Activated naive CD8-positive, alpha-beta T cell treated with anti-CD3 and anti-CD28 coated beads for 36 hours (primary cell): ENCODE results near the gene ADGRA1. TPM values are rescaled to one million over a fixed set of nuclear protein-coding genes. Genes with fewer than 3 reads are reported as not detected.
A peak's percentile ranks its signal among the peaks of the same experiment; 100 is the strongest.

ENCODE experiments used
- DNase-seq: peaks from one replicate; pipeline ENCODE4 v3.0.0; 2021
- H3K27ac Mint-ChIP-seq: one replicate; pipeline ENCODE4 v1.8.0; 2022; ENCODE audit warnings: mild to moderate bottlenecking, moderate library complexity, mixed read lengths
- H3K27me3 Mint-ChIP-seq: one replicate; pipeline ENCODE4 v1.8.0; 2022; ENCODE audit warnings: mild to moderate bottlenecking, mixed read lengths
- H3K36me3 Mint-ChIP-seq: one replicate; pipeline ENCODE4 v1.8.0; 2021; ENCODE audit warnings: mild to moderate bottlenecking, mixed read lengths
- H3K4me1 Mint-ChIP-seq: one replicate; pipeline ENCODE4 v1.8.0; 2021; ENCODE audit warnings: mixed read lengths
- H3K4me3 Mint-ChIP-seq: one replicate; pipeline ENCODE4 v1.8.0; 2022; ENCODE audit warnings: mild to moderate bottlenecking, moderate library complexity, mixed read lengths
- H3K9me3 Mint-ChIP-seq: one replicate; pipeline ENCODE4 v1.8.0; 2022; ENCODE audit warnings: mixed read lengths
- total RNA-seq, 2 experiments: library from RNA; stranded (reverse); gene quantifications; one replicate each; pipeline ENCODE4 v1.2.3, GENCODE V29; 2021

The ADGRA1 gene
- total RNA-seq, 2 experiments from 2014 or later: not detected

DNA sequence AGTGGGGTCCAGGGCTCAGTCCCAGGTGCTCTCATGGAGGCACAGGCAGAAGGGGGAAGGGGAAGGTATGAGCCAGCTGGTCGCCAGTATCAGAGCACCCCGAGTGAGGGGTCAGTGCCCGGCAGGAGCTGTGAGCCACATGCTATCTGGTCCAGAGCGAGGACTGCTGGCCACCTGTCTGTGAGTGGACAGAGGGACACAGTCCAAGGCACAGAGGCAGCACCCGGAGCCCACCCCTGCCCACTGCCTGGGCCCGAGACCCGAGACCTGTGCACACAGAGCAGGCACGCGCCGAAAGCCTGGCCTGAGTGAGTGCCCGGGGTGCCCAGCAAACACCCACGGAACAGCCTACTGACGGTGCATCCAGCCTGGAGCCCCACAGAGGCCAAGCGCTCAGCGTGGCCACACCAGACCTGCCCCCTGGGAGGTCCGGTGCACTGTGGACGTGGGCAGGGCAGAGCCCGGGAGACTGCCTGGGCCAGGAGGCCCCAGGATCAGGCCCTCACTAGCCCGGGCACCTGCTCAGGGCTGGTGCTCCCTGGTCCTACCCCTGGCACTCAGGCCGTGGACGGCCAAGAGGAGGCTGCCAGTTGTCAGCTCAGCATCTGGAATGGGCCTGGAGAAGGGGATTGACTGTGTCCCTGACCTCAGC is 29.4 kb downstream of the ADGRA1 start:
- Mint-ChIP-seq H3K27me3 (no peaks in the 10 kb centered on the region), H3K27ac (no peak overlapping the region), H3K9me3 (no peaks in the 10 kb centered on the region), H3K4me3 (no peak overlapping the region), H3K4me1 (no peaks in the 10 kb centered on the region), H3K36me3 (no peaks in the 10 kb centered on the region)
- no peak for DNase-seq

DNA sequence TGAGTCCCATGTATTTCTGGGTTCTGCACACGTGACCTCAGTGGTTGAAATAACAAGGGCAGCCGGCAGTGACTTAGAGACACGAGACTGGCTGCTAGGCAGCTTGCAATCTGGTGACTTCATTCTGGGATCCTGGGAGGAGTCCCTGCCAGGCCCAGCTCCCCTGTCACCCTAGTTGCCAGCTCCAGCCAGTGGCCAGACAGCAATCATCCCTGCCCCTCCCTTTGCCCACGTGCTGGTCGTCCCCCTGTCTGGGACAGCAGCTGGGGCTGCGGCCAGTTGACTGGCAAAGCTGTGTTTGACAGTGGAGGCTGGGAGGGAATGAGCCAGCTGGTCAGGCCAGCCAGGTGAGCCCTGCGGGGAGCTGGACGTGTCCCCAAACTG is 30.0 kb downstream of the ADGRA1 start:
- Mint-ChIP-seq H3K27me3 (peaks cover 2% of the 10 kb centered on the region), H3K4me1 (no peaks in the 10 kb centered on the region), H3K9me3 (no peaks in the 10 kb centered on the region), H3K4me3 (no peak overlapping the region), H3K36me3 (no peaks in the 10 kb centered on the region), H3K27ac (no peak overlapping the region)
- DNase-seq: no peak

DNA sequence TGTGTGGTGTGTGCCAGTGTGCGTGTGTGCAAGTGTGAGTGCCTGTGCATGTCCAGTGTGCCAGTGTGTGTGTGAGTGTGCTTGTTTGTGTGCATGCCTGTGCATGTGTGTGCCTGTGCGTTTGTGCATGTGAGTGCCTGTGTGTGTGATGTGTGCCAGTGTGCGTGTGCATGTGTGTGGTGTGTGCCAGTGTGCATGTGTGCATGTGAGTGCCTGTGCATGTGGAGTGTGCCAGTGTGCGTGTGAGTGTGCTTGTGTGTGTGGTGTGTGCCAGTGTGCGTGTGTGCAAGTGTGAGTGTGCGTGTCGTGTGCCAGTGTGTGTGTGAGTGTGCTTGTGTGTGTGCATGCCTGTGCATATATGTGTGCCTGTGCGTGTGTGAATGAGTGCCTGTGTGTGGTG is 33.8 kb downstream of the ADGRA1 start:
- Mint-ChIP-seq H3K9me3 (no peaks in the 10 kb centered on the region), H3K27ac (no peak overlapping the region), H3K36me3 (no peaks in the 10 kb centered on the region), H3K4me1 (peaks cover 7% of the 10 kb centered on the region), H3K27me3 (peaks cover 30% of the 10 kb centered on the region), H3K4me3 (no peak overlapping the region)
- DNase-seq: no peak

DNA sequence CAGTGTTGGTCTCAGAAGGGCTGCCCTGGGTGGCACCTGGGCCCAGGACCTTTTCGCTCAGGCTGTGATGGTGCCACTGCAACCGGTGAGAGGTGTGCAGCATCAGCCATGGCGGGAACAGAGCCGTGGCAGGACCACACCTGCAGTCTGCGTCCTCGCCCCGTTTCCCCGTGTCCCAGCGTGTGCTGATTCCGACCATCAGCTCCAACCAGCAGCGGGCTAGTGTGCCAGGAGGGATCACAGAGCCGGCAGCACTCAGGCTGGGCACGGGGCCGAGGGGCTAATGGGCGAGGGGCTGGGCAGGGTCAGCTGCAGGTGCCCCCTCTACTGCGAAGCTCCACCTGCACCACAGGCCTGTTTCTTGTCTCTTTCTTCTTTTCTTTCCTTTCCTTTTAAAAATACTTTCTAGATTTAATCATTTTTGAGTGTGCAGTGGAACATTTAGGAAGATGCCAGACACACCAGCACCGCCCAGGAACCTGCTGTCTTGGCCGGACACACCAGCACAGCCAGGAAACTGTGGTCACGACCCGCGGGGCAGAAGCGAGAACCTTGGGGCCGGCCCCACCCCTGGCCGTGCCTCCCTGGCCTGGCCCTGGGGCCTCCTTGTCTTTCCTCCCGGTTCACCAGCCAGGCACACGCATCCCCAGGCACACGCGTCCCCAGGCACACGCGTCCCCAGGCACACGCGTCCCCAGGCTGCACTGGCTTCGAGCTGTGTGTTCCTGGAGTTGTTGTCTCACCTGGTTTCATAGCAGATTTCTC is 34.6 kb downstream of the ADGRA1 start:
- Mint-ChIP-seq H3K36me3 (no peaks in the 10 kb centered on the region), H3K4me3 (no peak overlapping the region), H3K9me3 (no peaks in the 10 kb centered on the region), H3K27ac (no peak overlapping the region), H3K27me3 (peaks cover 30% of the 10 kb centered on the region), H3K4me1 (peaks cover 7% of the 10 kb centered on the region)
- DNase-seq: no peak

DNA sequence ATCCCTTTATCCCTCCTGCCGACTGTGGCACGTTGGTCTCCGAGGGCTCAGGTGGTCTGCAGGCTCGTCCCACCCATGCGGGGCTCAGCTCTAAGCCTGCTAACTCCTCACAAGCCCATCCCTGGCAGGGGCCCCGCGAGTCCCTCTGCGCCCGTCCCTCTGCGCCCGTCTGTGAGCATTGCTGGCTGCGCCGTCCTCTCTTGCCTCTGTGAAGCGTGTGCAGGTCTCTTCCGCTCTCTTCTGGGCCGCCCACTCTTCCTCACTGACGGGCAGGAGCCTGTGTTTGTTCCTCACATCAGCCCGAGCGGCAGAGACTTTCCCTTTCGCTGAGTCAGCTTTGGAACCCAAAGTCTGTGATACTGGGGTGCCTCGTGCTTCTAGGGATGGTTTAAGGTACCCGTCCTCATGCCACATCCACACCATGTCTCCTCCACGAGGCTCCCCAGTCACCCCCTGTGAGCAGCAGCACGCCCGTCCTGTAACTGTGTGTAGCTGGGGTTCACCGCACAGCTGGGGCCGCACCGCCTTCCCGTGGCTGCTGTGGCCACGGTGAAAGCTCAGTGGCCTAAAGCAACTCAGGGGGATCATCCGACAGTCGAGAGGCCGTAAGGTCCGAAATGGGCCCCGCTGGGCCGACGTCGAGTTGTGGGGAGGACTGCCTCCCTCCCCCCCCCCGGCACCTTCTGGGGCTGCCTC is 35.5 kb downstream of the ADGRA1 start:
- H3K9me3 Mint-ChIP-seq: no peaks in the 10 kb centered on the region
- peaks cover 30% of the 10 kb centered on the region for H3K27me3 Mint-ChIP-seq
- no peak overlapping the region for H3K4me3 Mint-ChIP-seq
- peaks cover 7% of the 10 kb centered on the region for H3K4me1 Mint-ChIP-seq
- no peaks in the 10 kb centered on the region for H3K36me3 Mint-ChIP-seq
- no peak overlapping the region for H3K27ac Mint-ChIP-seq
- peak; percentile 48 for DNase-seq

DNA sequence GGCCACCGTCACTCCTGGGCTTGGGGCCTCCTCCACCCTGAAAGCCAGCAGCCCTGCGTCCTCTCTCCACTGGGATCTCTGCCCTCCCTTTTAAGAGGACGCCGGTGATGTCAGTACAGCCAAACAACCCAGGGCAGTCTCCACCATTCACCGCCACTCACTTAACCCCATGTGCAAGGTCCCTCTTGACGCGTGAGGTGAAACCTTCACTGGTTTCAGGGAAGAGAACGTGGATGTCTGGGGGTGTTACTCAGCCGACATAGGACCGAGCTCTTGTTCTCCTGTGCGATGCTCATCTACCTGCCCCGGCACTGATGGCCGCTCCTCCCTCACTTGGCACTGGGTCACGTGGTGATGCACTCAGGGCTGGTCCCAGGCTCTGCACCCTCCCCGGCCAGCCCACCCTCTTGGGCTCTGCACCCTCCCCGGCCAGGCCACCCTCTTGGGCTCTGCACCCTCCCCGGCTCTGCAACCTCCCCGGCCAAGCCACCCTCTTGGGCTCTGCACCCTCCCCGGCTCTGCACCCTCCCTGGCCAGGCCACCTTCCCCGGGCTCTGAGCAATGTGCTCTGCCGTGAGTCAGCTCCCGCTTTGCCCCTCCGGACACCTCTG is 36.1 kb downstream of the ADGRA1 start:
- H3K36me3 Mint-ChIP-seq: no peaks in the 10 kb centered on the region
- no peak overlapping the region for H3K4me3 Mint-ChIP-seq
- peaks cover 7% of the 10 kb centered on the region for H3K4me1 Mint-ChIP-seq

DNA sequence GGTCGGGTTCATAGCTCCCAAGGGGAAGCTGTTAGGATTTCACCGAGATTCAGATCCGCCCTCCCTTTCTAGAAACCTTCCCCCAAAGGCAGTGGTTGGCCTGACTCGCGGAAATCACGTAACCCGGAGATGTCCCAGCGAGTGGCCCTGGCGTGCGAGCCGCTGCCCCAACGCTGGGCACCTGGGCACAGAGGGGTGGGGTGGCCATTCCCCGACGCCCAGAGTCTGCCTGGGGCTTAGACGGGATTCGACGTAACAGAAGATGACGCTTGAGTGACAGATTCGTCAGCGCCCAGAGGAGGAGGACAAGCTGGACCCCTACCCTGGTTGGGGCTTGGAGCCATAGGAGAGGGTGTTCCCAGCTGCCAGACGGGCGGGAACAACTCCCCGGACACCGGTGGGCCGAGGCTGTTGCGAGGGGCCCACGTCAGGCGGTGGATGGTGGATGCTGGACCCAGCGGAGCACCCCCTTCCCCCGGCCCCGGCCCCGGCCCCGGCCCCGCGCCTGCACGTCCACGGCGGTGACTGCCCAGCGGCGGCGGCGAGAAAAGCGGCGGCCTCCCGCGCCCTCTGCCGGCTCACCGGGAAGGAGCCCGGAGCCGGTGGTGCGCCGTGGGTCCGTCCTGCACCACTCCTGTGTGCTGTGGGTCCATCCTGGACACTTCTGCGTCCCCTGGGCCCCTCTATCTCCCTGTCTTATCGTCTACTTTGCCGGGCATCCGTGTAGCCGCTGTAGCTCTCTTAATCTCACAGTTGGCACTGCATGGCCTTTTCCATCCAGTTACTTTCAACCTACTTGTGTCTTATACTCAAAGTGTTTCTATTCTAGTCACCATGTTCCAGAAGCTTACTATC is 36.9 kb downstream of the ADGRA1 start:
- Mint-ChIP-seq H3K9me3 (no peaks in the 10 kb centered on the region), H3K36me3 (no peaks in the 10 kb centered on the region), H3K27ac (no peak overlapping the region), H3K27me3 (peaks cover 30% of the 10 kb centered on the region), H3K4me3 (no peak overlapping the region), H3K4me1 (peaks cover 7% of the 10 kb centered on the region)
- DNase-seq: peak; percentile 41

More for the DNA sequence above, 36.1 kb downstream of the ADGRA1 start:
- Mint-ChIP-seq H3K27me3 (peaks cover 30% of the 10 kb centered on the region), H3K9me3 (no peaks in the 10 kb centered on the region), H3K27ac (no peak overlapping the region)
- DNase-seq: no peak

DNA sequence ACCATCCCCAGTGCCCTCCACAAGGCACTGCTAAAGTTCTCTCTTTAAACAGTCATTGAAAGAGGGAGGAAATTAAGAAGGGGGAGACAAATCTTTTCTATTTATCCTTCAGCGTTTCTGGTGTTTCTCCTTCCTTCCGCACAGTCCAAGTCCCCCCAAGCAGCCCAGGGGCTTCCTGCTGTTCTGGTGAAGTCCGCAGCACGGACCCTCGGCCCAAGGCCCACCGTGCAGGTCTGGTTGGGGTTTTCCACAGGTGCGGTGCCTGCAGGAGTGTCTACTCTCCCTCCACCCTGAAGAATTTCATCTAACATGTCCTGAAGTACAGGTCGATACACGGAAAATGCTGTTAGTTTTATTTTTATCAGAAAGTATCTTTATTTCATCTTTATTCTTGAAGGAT is 38.2 kb downstream of the ADGRA1 start:
- Mint-ChIP-seq H3K27me3 (peaks cover 30% of the 10 kb centered on the region), H3K4me1 (peaks cover 7% of the 10 kb centered on the region), H3K36me3 (no peaks in the 10 kb centered on the region), H3K4me3 (no peak overlapping the region), H3K27ac (no peak overlapping the region), H3K9me3 (no peaks in the 10 kb centered on the region)
- no peak for DNase-seq

DNA sequence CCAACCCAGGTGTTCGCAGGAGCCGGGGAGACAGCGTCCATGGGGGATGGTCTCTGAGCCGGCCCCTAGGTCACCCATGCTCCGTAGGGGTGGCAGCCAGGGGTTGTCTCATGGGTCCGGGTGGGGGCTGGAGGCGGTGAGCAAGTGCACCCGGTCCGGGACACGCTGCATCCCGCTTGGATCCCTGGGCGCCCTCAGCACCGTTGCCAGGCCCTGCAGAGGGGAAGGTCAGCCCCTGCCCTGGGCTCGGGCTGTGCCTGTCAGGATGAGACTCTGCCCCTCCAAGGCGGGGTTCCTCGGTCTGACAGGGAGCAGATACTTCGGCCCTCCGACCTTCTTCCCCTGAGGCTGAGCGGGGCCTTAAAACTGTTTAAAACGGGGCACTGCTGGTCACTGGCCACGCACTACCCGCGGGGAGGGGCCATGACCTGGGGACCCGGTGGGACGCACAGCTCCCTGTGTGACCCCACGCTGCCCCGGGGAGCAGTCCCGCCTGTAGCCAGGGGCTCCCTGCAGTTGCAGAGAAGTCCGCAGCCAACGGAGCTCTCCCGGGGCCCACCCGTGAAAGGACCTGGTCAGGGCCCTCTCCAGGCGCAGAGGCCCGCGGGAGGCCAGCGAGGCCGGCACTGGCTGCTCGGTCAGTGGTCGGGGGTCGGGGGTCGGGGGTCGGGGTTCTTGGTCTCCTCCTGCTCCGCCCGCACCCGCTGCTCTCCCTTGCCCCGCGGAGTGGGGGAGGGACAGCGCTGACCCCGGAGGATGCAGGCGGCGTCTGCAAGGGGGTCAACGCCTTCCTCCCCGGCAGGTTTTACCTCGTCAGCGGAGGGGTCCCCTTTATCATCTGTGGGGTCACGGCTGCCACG is 38.9 kb downstream of the ADGRA1 start:
- Mint-ChIP-seq H3K4me3 (no peak overlapping the region), H3K27ac (no peak overlapping the region), H3K4me1 (peaks cover 7% of the 10 kb centered on the region), H3K36me3 (no peaks in the 10 kb centered on the region), H3K9me3 (no peaks in the 10 kb centered on the region), H3K27me3 (peaks cover 30% of the 10 kb centered on the region)
- no peak for DNase-seq

DNA sequence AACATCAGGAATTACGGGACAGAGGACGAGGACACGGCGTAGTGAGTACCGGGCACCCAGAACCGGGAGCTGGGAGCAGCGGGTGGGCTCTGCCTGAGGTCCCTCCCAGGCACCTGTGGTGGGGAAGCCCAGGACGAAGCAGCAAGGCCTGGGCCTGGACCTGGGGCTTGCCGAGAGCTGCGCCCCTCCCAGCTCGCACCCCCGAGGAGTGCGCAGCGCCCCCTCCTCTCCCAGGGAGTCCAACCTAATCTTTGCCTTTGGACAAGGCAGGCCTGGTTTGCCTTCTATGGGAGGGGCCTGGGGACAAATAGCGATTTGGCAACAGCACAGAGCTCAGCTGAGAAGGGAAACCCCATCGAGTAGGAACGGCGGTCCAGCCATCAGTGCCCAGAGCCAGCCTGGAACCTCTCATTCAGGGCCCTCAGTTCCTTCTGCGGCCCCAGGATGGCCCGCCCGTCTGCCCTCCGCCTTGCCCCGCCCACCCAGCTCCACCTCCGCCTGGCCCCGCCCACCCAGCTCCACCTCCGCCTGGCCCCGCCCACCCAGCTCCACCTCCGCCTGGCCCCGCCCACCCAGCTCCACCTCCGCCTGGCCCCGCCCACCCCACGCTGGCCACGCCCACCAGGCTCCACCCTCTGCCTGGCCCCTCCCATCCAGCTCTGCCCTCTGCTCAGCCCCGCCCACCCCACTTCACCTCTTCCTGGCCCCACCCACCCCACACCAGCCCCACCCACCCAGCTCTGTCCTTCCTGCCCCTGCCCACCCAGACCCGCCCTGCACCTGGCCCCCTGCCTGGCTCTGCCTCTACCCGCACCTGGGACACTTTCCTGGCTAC is 39.8 kb downstream of the ADGRA1 start:
- peaks cover 29% of the 10 kb centered on the region for H3K27me3 Mint-ChIP-seq
- H3K27ac Mint-ChIP-seq: no peak overlapping the region
- H3K4me1 Mint-ChIP-seq: peaks cover 7% of the 10 kb centered on the region
- H3K36me3 Mint-ChIP-seq: no peaks in the 10 kb centered on the region
- DNase-seq: peak; percentile 50
- H3K9me3 Mint-ChIP-seq: no peaks in the 10 kb centered on the region
- H3K4me3 Mint-ChIP-seq: no peak overlapping the region

DNA sequence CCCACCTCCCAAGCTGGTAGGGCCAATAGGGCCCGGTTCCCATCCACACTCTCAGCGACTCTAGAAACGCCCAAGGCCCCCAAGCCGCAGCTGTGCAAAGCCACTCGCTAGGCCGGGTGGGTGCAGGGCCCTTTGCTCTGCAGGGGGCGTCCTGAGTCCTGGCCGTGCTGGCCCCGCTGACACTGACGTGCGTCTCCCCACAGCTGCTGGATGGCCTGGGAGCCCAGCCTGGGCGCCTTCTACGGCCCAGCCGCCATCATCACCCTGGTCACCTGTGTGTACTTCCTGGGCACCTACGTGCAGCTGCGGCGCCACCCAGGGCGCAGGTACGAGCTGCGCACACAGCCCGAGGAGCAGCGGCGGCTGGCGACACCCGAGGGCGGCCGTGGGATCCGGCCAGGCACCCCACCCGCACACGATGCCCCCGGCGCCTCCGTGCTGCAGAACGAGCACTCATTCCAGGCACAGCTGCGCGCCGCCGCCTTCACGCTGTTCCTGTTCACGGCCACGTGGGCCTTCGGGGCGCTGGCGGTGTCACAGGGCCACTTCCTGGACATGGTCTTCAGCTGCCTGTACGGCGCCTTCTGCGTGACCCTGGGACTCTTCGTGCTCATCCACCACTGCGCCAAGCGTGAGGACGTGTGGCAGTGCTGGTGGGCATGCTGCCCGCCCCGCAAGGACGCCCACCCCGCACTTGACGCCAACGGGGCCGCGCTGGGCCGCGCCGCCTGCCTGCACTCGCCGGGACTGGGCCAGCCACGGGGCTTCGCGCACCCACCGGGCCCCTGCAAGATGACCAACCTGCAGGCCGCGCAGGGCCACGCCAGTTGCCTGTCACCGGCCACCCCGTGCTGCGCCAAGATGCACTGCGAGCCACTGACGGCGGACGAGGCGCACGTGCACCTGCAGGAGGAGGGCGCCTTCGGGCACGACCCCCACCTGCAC is 40.7 kb downstream of the ADGRA1 start:
- no peak overlapping the region for H3K4me3 Mint-ChIP-seq
- peaks cover under 1% of the 10 kb centered on the region for H3K4me1 Mint-ChIP-seq
- peaks cover 21% of the 10 kb centered on the region for H3K27me3 Mint-ChIP-seq
- no peak overlapping the region for H3K27ac Mint-ChIP-seq
- DNase-seq: no peak
- no peaks in the 10 kb centered on the region for H3K9me3 Mint-ChIP-seq
- no peaks in the 10 kb centered on the region for H3K36me3 Mint-ChIP-seq

DNA sequence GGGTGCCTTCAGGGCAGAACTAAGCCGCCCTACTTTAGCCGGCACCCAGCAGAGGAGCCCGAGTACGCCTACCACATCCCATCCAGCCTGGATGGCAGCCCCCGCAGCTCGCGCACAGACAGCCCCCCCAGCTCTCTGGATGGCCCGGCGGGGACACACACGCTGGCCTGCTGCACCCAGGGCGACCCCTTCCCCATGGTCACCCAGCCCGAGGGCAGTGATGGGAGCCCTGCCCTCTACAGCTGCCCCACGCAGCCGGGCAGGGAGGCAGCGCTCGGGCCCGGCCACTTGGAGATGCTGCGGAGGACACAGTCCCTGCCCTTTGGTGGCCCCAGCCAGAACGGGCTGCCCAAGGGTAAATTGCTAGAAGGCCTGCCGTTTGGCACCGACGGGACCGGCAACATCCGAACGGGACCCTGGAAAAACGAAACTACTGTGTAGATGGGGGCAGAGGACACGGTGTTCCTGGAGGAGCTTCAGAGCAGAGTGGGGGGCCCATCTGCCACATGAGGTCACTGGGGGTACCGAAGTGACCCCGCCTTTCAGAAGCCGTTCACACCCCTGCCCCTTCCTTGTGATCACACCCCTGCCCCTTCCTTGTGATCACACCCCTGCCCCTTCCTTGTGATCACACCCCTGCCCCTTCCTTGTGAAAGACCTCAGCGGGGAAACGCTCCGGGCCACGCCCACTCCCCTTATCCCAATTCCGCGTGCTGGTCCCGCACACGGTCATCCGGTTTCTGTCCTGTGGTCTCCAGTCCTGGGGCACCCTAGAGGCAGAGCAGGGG is 41.5 kb downstream of the ADGRA1 start:
- Mint-ChIP-seq H3K27ac (no peak overlapping the region), H3K4me1 (no peaks in the 10 kb centered on the region), H3K9me3 (no peaks in the 10 kb centered on the region), H3K27me3 (peaks cover 14% of the 10 kb centered on the region), H3K4me3 (no peak overlapping the region), H3K36me3 (no peaks in the 10 kb centered on the region)
- DNase-seq: no peak
